OCI-LY1 (cell line): ENCODE data around the gene TCN2.

Experiments used
- CTCF ChIP-seq: fragments of 200-600 bp; sonication (generic), shearing (Covaris generic); IDR thresholded peaks from 2 replicates; pipeline ENCODE4 v1.5.1; 2017; ENCODE audit warnings: mild to moderate bottlenecking, antibody characterized with exemption, low read length, moderate library complexity, mixed read lengths
- EZH2 ChIP-seq: fragments of 200-600 bp; sonication (generic), shearing (Covaris generic); IDR thresholded peaks from 2 replicates; pipeline ENCODE4 v1.8.0; 2017; ENCODE audit warnings: borderline replicate concordance, mixed run types, mild to moderate bottlenecking, antibody characterized with exemption, low read length, moderate library complexity, mixed read lengths

- TF ChIP-seq CTCF (peak; percentile 79), EZH2 (no peak)
These were observed 1.4 kb upstream of the TCN2 start for GRCh38 chr22:30605449-30606110.
